Esophagus squamous epithelium (tissue), 5 donors: ENCODE results near the gene LDLRAD4. TPM values are rescaled to one million over a fixed set of nuclear protein-coding genes. Genes with fewer than 3 reads are reported as not detected.

Source experiments
- DNase-seq: peaks from one replicate; lab custom pipeline; 2025; lab: John Stamatoyannopoulos, UW
- H3K27ac ChIP-seq, 4 donors: fragments of 200-600 bp; sonication (generic); one replicate each; pipeline ENCODE4 v1.5.1; 2016 to 2019; ENCODE audit warnings: mild to moderate bottlenecking in 1 of 4
- H3K27me3 ChIP-seq, 4 donors: fragments of 200-600 bp; sonication (generic); 1 replicate in 3 of 4; 2 replicates in 1 of 4; pipeline versions ENCODE4 v1.5.1 to v1.6.0; 2017 to 2021; ENCODE audit warnings: antibody characterized with exemption in 1 of 4
- H3K36me3 ChIP-seq, 3 donors: fragments of 200-600 bp; sonication (generic); one replicate each; pipeline ENCODE4 v1.5.1; 2016 to 2019
- H3K4me1 ChIP-seq, 3 donors: fragments of 200-600 bp; sonication (generic); one replicate each; pipeline ENCODE4 v1.5.1; 2017 to 2019
- H3K4me3 ChIP-seq, 4 donors: fragments of 200-600 bp; sonication (generic); 1 replicate in 3 of 4; 2 replicates in 1 of 4; pipeline ENCODE4 v1.5.1; 2016 to 2019; ENCODE audit warnings: mild to moderate bottlenecking in 2 of 4, moderate library complexity in 1 of 4
- H3K9me3 ChIP-seq, 3 donors: fragments of 200-600 bp; sonication (generic); one replicate each; pipeline ENCODE4 v1.5.1; 2016 to 2019
- POLR2A ChIP-seq, 4 donors: fragments of 450-650 bp; IDR thresholded peaks; one replicate each; pipeline ENCODE4 v1.6.1; 2017; ENCODE audit warnings: antibody characterized with exemption in 4 of 4, mild to moderate bottlenecking in 4 of 4, moderate library complexity in 3 of 4
- WGBS, 2 donors: methylation state at CpG; one replicate each; pipeline ENCODE4 v1.1.5; 2018; 5-methylcytosine and 5-hydroxymethylcytosine counted together
- intact Hi-C: fragments of 100-400 bp; cut with DNase I; formaldehyde crosslinking; loops from one replicate; pipeline ENCODE4 v1.15.0; 2022
- total RNA-seq, 4 donors: library from RNA; depleted of rRNA; stranded (reverse); fragments of >200 nt; gene quantifications; one replicate each; pipeline ENCODE4 v1.1.0, GENCODE V29; 2016
- TF ChIP-seq, protein P1 (sequence below), 6 experiments: fragments of 450-650 bp in 4 of 6; fragments of 200-600 bp in 2 of 6; sonication (generic) in 2 of 6; IDR thresholded peaks; one replicate each; pipeline ENCODE4 v1.5.1; 2016 to 2019; ENCODE audit warnings: antibody characterized with exemption in 6 of 6, mild to moderate bottlenecking in 4 of 6, moderate library complexity in 4 of 6
- donor health status: DM: yes; HTN: yes; CAD: no.

Gene LDLRAD4
- total RNA-seq, 4 donors from 2014 or later = 0.91 to 17.9 (median 6.8) TPM

DNA sequence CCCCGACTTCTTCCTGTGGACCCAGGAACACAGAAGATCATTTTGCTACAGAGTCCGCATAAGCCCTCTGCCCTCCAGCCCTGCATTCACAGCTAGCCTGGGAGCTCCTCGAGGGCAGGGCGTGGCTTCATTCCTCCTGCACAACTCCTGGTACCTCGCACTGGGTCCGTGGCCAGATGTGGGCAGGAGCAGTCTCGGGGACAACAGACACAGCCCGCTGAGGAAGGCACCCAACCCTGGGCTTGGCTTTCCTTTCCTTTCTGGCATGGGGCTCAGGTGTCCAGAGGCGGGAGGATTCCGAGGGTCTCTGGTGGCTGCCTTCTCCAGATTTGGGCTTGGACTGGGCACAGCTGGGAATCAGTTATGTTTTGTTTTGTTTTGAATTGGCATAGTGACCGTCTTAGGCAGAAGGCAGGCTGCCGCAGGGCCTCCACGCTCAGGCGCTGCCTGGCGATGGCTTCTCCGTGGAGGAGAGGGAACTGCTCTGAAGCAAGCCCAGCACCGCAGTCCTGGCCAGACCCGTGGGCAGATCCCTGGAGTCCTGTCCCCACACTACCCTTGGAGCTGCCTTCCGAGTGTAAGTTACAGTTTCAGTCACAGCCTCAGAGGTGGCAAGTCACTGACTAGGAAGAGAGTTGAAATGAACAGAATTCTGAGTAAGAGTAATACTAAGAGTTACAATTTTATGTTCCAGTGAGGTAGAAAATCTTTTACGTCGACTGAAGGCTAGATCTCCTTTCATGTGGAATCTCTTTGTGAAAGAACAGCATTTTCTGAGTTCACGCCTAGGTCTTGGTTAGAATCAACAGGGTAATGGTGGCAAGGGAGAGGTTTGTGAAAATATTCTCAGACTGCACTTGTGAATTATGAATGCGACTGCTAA is 47.9 kb downstream of the LDLRAD4 start:
- H3K4me3 ChIP-seq = peak overlapping the region in 1 of 4 donors; percentile 48
- H3K27me3 ChIP-seq = no peaks in the 10 kb centered on the region
- H3K4me1 ChIP-seq = peaks cover 17 to 87% (median 51%) of the 10 kb centered on the region in 3 donors
- WGBS, 2 donors = 44 to 53% methylated on average over 9 to 10 of the region's 23 CpGs
- H3K36me3 ChIP-seq = no peaks in the 10 kb centered on the region
- no peak for TF ChIP-seq POLR2A (IDR thresholded peaks at IDR 0.05)
- TF ChIP-seq, protein P1, sequence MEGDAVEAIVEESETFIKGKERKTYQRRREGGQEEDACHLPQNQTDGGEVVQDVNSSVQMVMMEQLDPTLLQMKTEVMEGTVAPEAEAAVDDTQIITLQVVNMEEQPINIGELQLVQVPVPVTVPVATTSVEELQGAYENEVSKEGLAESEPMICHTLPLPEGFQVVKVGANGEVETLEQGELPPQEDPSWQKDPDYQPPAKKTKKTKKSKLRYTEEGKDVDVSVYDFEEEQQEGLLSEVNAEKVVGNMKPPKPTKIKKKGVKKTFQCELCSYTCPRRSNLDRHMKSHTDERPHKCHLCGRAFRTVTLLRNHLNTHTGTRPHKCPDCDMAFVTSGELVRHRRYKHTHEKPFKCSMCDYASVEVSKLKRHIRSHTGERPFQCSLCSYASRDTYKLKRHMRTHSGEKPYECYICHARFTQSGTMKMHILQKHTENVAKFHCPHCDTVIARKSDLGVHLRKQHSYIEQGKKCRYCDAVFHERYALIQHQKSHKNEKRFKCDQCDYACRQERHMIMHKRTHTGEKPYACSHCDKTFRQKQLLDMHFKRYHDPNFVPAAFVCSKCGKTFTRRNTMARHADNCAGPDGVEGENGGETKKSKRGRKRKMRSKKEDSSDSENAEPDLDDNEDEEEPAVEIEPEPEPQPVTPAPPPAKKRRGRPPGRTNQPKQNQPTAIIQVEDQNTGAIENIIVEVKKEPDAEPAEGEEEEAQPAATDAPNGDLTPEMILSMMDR (IDR thresholded peaks at IDR 0.05) = no peak
- intact Hi-C loops = no loop called here
- DNase-seq = no peak
- no peaks in the 10 kb centered on the region for H3K9me3 ChIP-seq
- H3K27ac ChIP-seq = peak overlapping the region in 3 of 4 donors; percentile 32 to 71 (median 57)

DNA sequence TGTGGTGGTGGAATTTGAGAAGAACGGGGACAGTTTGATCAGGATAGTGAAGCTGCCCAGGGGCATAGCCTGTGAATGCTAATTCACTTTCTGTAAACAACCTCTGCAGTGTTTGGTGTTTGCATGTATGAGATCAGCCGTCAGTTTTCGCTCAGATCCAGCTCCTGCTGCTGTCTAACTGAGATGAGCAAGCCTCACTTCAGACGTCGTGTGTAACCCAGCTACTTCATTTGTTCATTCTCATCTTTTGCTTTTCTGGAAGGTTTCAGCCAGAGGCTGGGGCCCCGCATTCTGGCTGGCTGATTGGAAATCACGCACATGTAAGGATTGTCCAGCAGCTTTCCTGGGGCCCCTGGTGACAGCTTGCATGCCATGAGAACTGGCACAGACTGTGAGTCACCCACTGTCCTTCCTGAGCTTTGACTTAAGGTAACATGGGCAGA is 48.9 kb downstream of the LDLRAD4 start:
- DNase-seq = no peak
- 73 to 74% methylated on average over 6 of the region's 7 CpGs for WGBS, 2 donors
- Histone ChIP-seq H3K9me3 (no peaks in the 10 kb centered on the region), H3K4me3 (no peak overlapping the region), H3K4me1 (peaks cover 17 to 77% (median 41%) of the 10 kb centered on the region in 3 donors), H3K27me3 (no peaks in the 10 kb centered on the region), H3K36me3 (no peaks in the 10 kb centered on the region), H3K27ac (peak overlapping the region in 3 of 4 donors; percentile 52 to 76 (median 57))
- TF ChIP-seq, protein P1 (IDR thresholded peaks at IDR 0.05) = no peak
- no peak for TF ChIP-seq POLR2A (IDR thresholded peaks at IDR 0.05)
- intact Hi-C loops = no loop called here

DNA sequence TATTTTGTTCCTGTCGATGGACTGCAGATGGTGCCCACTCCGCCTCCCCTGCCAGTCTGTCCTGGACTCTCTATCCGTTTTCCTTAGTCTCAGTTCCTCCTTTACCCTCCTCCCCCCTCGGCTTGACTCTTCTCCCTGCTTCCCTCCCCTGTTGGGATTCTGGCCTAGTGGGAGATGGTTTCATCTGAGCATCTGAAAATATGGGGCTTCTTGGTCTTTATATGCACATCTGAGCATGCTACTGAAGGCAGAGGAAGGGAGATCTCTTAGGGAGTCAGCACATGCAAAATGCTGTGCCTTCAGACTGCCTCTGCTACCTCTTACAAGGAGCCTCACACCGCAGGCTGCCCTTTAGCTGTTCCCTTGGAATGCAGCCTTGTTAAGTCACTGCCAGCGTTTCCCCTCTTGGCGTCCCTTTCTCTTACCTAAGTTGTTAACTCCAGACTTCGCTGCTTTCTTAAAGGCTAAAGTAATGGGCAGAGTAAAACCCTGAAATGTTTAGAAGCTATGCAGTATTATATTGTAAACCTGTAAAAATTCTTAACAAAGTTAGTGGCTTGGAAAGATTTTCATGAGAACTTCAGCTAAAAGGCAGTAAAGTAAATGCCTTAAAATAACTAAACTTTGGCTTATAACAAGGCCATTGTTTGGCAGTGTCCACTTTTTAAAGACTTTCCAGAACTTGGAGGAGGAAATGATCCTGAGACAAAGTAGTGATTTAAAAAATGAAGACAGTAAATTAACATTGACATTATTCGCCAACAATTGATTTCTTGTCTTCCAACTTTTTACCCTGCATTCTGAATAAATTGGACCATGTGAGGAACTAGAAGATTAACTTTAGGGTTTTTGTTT is 49.8 kb downstream of the LDLRAD4 start:
- Histone ChIP-seq H3K27me3 (no peaks in the 10 kb centered on the region), H3K9me3 (no peaks in the 10 kb centered on the region), H3K4me3 (no peak overlapping the region), H3K36me3 (no peaks in the 10 kb centered on the region), H3K4me1 (peaks cover 17 to 69% (median 41%) of the 10 kb centered on the region in 3 donors), H3K27ac (peak overlapping the region in 3 of 4 donors; percentile 52 to 76 (median 57))
- TF ChIP-seq, protein P1 (IDR thresholded peaks at IDR 0.05) = no peak
- TF ChIP-seq POLR2A (IDR thresholded peaks at IDR 0.05) = no peak
- intact Hi-C loops = no loop called here
- DNase-seq = no peak
- 47 to 48% methylated on average over 9 of the region's 9 CpGs for WGBS, 2 donors

DNA sequence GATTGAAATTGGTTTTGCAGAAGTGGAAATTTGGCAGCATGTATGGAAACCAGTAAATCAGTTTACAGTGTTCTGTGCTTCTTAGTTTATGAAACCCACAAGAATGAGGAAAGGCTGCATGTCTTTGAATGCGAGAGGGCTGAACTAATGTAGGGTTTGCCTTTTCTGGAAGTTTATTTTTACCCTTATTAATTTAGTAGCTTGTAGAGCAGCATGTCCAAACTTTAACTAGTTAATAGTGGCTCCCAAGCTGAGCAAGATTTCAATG is 50.4 kb downstream of the LDLRAD4 start:
- Histone ChIP-seq H3K4me1 (peaks cover 17 to 64% (median 41%) of the 10 kb centered on the region in 3 donors), H3K4me3 (no peak overlapping the region), H3K9me3 (no peaks in the 10 kb centered on the region), H3K36me3 (no peaks in the 10 kb centered on the region), H3K27me3 (no peaks in the 10 kb centered on the region), H3K27ac (peak overlapping the region in 3 of 4 donors; percentile 52 to 76 (median 57))
- DNase-seq = no peak
- no peak for TF ChIP-seq POLR2A (IDR thresholded peaks at IDR 0.05)
- TF ChIP-seq, protein P1 (IDR thresholded peaks at IDR 0.05) = no peak
- intact Hi-C loops = no loop called here
- 50 to 55% methylated on average over 1 of the region's 1 CpG for WGBS, 2 donors
